Measurements from ENCODE around the gene CNTN5.

The CNTN5 gene

DNA sequence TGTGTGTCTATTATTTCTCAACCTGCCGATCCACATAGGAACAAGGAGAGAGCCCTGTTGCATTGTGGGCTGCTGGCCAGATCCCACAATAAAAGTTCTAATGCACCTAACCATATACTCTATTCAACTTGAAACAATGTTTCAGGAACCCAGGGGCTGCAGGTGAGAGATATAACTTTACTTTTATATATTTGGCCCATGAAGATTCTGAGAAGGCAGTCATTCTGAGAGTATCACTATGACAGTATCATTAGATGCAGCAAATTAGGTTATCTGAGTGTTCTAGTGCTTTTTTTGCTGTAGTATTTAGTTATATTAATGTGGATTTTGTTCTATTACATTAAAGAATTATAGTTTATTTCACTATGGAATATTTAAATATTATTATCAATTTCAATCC lies 1011.2 kb downstream of the CNTN5 start:
- DNase-seq (ENCODE audit: low read depth in 2 of 3, low spot score in 1 of 3) = no peak

DNA sequence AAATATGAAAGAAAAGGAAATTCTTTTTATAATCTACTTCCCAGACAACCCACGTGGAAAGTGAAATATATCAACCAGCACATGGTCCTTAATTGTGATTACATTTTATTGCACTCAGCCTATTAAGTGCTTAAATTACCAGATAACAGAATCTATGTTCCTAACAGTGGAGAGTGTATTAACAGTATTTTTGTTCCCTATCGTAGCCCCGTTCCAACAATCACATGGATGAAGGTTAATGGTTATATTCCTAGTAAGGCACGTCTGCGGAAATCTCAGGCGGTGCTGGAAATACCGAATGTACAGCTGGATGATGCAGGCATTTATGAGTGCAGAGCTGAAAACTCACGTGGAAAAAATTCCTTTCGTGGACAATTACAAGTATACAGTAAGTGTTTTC lies 1040.3 kb downstream of the CNTN5 start:
- DNase-seq (ENCODE audit: low read depth in 2 of 3, low spot score in 1 of 3) = no peak

DNA sequence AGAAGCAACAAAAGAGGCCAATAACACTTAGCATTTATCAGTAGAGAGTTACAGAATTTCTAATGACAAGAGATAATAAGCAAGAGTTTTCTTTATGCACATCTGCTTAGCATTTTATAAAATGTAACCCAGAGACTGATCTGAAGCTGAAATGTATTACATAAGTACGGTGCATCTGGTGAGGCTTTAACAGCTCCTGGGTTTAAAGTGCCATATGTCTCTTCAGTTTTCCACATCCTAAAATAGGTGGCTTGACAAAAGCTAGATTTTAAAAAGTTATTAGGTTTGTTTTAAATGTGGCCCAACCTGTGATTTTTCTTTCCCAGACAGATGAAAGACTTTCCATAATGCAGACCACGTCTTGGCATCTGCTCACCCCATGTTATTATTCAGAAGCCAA lies 1045.7 kb downstream of the CNTN5 start:
- DNase-seq (ENCODE audit: low read depth in 2 of 3, low spot score in 1 of 3) = no peak

DNA sequence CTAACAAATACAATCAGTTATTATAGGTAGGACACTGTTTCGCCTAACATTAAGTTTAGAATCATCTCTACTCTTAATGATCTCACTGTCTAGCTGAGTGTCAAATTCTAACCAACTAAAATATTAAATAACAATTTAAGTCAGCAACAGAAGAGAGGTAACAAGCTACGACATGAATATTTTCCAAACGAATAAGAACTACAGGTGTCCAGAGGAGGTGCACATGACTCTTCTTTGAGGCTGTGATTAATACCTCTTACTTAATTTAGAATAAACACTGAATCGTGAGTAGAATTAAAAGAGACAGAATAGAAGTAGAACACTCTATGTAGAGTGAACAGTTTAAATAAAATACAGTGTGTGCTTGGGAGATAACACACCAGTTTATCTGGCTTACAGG lies 1047.4 kb downstream of the CNTN5 start:
- no peak for DNase-seq (ENCODE audit: low read depth in 2 of 3, low spot score in 1 of 3)

DNA sequence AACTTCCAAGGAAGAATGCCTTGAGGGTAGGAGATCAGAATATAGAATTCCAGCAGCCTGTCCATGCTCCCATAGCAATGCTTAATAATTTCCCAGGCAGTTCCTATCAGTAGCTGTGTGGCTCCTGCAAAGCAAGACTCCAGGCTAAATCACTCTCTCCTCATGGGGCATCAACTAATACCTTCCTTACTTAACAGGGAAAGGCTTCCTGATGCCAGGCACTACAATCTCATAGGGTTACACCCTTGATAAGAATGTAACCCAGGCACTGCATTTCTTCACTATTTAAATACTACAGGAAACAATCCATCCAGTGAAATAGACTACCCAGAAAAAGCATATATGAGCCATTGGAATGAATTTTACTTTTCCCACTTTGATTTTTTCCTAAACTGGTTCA lies 1051.4 kb downstream of the CNTN5 start:
- no peak for DNase-seq (ENCODE audit: low read depth in 2 of 3, low spot score in 1 of 3)

DNA sequence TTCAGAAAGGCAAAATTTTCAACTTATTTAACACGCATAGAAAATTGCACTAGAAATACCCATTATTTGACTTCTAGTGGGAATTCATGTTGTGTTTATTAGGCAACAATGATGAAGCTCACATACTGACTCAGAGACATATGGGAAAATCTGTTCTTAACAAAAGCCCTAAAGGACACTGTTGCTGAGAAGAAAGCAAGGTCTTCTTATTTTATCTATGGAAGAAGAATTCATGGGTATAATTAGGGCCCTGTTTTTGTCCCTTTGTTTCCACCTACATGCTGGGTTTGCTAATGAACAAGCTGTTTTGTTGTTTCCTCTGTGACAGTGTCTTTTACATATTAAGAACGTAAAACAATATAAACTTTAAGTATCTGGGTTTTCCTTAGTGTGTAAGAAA lies 1059.6 kb downstream of the CNTN5 start:
- no peak for DNase-seq (ENCODE audit: low read depth in 2 of 3, low spot score in 1 of 3)

DNA sequence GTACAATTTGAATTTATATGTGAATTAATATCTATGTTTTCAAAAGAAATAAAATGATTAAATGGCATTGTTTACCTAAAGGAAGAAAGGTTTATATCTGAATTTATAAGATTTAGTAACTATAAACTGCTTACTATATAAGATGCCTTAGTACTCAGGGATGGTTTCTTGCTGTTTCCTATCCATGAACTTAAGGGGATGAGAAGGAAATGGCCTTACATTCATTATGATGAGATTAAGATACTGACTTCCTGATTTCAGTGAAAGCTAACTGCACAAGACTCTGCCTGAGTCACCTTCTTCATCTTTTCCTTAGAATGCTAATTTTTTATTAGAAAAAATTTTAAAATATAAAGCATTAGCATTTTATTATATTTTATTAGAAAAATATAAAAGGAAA lies 1060.1 kb downstream of the CNTN5 start:
- no peak for DNase-seq (ENCODE audit: low read depth in 2 of 3, low spot score in 1 of 3)

DNA sequence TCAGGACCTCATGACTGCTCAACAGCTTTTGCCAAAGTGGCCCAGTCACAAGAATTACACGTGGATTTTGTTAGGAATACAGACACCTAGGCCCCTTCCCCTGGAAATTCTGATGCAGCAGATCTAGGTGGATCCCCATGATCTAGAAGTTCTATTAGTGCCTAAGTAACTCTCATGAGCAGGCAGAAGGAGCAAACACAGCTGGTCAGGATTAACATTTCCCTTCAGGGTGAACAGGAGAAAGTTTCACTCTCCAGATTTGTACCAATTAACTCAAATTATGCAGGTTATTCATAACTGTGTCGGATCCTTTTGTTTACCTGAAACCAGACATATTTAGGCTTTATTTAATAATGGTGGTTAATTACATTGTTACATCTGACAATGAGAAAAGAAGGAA lies 1072.9 kb downstream of the CNTN5 start:
- no peak for DNase-seq (ENCODE audit: low read depth in 2 of 3, low spot score in 1 of 3)

DNA sequence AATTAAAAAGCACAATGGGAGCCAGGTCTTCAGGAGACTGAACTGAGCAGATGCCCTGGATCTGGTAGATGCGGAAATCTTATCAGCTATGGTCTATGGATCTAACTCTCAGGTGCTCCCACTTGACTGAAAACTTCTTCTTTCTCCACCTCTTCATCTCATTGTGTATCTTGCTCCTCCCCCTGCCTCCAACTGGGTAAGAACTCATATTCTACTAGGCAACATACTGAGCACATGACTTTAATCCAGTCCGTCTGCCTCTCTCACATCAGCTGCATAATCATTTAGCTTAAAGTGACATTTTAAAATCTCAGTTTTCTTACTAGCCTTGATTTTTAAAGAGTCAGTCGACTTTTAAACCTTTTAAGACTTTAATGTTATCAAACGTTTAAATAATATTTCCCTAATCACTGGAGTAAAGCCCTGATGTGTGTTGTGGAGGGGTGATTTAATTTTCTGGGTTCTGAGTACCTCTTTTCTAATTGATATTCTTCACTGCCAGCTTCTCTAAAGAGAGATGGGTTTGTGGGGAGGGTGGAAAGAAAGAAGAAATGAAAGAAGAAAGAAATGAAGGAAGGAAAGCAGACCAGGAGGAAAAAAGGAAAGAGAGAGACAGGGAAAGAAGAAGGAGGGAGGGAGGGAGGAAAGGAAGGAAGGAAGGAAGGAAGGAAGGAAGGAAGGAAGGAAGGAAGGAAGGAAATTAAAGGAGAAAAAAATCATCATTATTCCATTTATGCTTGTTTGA lies 1073.5 kb downstream of the CNTN5 start:
- DNase-seq (ENCODE audit: low read depth in 2 of 3, low spot score in 1 of 3) = no peak

DNA sequence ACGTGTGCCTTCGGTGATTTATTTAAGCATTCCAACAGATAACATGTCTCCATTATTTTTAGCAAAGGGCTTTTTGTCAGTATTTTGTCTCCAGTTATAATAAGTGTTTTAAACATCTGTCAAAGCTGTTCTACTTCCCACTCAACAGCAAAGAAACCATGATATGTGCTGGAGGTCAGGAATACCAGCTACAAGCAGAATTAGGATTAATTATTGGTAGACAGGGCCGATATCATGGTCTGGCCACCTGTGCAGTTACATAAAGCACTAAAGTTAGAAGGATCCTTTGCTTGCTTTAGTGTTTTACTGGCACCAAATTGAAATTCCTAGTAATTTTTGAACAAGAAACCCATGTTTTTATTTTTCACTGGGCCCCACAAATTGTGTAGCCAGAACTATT lies 1075.1 kb downstream of the CNTN5 start:
- no peak for DNase-seq (ENCODE audit: low read depth in 2 of 3, low spot score in 1 of 3)

DNA sequence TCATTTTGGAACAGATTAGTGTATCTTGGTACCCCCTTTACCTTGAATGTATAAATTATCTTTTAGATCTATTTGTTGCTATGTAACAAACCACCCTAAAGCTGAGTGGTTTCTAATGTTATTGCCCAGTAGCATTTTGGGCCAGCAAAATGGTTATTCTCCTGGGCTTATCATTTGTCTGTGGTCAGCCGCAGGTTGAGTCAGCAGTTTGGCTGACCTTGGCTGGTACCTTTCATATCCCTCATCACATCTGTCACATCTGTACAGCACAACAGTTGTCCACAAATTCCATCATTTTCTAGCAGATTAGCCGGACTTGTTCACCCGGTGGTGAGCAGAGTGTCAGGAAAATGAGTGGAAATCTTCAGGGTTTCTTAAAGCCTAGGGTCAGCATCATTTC lies 1077.8 kb downstream of the CNTN5 start:
- DNase-seq (ENCODE audit: low read depth in 2 of 3, low spot score in 1 of 3) = no peak

DNA sequence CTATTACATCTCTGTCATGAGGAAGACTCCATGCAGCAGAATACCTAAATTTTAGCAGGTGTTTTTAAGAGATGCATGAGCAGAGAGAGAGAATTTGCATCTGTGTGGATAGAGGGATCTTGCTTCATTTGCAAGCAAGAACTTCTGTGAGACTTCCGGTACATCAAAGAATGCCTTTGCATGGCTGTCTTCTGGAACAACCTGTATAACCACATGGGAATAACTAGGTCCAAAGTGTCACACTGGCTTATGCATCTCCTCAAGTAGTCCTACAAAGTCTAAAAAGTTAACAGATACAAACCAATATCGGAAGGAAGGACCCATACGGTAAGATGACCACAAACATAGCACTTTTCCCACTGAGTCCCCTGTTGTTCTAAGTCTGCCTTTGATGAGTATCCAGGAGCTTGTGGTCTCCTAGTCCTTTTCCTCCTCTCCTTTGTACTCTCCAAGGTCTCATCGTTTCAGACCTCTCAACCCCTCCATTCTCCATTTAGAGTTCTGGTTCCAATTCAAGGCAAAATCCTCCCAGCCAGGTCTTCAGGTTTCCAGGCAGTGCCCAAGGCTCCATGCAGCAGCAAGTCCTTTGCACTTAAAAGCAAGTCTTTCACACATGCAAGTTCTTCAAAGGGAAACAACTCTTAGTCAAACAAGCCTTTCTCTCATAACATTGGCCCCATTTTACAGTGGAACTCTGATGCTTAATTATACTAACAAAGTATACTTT lies 1084.7 kb downstream of the CNTN5 start:
- DNase-seq (ENCODE audit: low read depth in 2 of 3, low spot score in 1 of 3) = no peak

DNA sequence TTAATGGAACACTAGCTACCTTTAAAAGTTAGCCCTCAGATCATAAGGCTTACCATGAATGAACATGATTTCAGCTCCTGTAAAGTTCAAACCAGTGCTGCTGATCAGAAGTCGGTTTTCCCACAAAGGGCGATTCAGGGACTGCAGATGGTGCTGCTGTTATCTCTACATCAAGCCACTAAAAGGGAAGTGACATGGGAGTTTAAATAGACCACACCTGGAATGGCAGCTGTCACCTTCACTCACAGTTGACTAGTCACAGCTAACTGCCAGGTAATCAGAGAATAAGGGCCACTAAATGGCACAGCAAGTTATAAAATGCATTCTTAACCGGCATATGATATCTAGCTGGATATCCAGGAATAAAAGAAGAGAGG lies 1085.2 kb downstream of the CNTN5 start:
- no peak for DNase-seq (ENCODE audit: low read depth in 2 of 3, low spot score in 1 of 3)

DNA sequence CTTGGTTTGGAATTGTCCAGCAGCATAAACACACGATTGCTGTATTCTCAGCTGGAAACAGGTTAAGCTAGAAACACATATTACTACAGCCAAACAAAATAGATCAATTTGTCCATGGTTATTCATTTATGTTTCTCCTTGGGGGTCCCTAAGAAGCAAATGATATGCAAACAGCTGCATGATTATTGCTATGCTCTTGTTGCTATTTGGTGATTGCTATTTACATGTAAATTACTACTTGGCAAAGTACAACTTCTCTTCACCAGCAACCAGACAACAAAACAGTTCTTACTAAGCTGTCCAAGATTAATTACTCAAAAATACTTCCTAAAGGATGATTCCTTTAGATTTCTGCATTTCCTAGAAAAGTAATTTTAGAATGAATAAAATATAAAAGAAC lies 1098.4 kb downstream of the CNTN5 start:
- no peak for DNase-seq (ENCODE audit: low read depth in 2 of 3, low spot score in 1 of 3)

DNA sequence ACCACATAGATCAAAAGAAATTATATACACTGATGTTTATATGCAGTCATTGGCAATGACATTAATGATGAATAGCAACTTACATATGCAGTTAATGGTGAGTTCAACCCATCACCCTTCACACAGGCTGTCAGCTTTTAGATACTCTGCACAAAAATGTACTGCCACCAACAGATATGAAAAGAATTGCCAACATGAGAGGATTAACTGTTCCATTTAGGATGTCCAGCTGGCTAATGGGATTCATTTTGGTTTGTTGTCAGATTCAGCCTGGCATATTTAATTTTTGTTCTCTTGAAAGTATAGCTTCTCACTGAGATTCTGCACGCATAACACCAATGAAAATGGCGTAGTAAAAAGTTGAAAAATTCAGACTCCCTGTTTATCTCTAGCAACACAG lies 1112.4 kb downstream of the CNTN5 start:
- DNase-seq (ENCODE audit: low read depth in 2 of 3, low spot score in 1 of 3) = no peak

DNA sequence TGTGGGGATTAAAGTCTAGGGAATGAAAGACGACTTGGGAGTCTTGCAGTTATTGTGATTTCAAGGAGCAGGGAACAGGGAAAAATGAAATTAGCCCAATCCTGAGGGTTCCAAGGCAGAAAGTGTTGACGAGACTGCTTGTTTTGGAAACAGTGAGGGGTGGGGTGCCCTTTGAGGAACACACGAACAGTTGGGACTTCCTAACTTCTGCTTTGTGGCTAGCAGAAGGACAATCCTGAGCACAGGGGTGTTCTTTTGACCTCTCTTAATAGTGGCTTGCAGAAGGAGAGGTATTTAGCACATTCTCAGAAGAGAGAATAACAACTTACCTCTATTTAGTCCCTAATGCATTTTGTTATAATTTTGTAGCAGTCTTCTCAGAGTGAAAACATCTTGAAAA lies 1120.5 kb downstream of the CNTN5 start:
- no peak for DNase-seq (ENCODE audit: low read depth in 2 of 3, low spot score in 1 of 3)

DNA sequence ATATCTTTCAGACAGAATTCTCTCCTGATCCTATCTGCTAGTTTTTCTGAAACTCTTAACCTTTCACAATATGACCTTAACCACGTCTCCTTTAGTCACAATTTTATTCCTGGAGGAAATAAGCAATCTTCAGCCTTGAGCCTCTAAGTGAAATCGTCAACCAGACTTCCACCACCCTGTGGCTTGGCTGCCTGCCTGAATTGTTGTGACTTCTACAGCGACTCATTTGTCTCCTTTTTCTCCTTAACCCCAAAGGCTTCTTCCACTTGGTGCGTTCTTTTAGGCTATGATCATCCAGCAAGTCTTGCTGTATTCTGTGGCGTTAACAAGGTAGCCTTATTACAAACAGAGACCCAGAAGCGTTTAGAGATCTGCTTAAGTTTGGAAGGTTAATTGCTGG lies 1131.2 kb downstream of the CNTN5 start:
- no peak for DNase-seq (ENCODE audit: low read depth in 2 of 3, low spot score in 1 of 3)

DNA sequence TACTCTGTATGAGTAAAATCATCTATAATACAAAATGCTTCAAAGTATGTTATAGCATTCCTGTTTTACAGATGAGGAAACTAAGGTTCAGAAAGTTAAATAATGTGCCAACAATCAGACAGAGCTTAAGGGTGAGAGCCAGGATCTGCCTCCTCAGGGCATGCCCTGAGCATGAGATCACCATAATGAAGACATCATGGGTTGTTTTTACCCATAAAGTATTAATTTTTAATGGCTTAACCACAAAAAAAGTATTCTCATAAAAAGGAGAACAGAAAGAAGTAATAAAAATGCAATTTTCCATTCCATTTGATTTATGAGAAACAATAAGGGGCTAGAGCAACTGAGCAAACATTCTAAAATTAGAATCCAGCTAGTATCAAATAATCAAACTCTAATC lies 1132.0 kb downstream of the CNTN5 start:
- DNase-seq (ENCODE audit: low read depth in 2 of 3, low spot score in 1 of 3) = no peak

DNA sequence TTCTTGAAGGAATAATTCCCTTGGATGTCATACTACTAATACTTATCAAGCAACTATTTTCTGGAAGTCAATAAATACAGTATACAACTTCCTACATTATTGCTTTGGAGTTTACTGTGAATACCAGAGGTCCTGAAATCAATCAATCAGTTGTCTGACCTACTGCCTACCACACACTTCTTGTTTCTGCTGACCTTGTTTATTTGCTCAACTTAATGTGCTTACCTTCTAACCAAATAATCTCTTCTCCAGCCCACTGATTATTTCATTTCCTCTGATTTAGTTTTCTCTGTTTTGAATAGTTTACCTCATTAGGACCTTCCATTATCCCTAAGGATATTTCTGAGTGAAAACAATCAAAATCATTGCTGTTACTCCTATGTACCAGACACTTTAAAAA lies 1142.7 kb downstream of the CNTN5 start:
- DNase-seq (ENCODE audit: low read depth in 2 of 3, low spot score in 1 of 3) = no peak

DNA sequence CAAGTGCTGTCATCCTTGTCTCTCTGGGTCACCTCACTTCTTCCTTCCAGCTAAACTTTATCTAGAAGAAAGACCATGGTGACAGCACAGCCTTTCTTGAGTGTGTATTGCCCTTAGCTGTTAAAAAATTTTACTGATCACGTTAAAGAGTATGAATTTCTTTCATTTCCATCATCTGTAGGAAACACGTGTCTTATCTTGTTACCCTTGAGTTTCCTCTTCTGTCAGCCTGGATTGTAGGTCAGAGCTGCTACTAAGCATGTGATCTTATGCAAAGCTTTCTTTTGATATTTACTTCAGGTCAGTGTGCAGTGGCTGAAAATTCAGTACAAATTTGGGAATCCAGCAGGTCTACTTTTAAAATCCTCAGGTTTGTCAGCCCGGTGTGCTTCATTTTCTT lies 1154.1 kb downstream of the CNTN5 start:
- DNase-seq (ENCODE audit: low read depth in 2 of 3, low spot score in 1 of 3) = no peak

DNA sequence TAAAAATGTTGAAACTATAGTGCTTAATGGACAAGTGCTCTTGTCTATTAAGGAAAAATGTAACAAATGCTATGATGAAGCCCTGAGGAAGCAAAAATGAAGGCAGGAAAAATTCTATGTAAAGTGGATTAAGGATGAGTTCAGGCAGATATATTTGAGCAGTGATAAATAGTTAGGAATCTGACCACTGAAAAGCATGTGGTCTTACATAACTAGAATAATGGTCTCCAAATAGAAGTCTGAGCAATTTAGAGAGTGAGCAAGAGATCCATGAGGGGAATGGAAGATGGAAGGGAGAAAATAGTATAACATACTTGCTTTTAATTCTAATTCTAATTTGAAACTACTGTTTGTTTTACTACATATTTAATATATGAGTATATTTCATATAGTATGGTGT lies 1155.7 kb downstream of the CNTN5 start:
- DNase-seq (ENCODE audit: low read depth in 2 of 3, low spot score in 1 of 3) = no peak

DNA sequence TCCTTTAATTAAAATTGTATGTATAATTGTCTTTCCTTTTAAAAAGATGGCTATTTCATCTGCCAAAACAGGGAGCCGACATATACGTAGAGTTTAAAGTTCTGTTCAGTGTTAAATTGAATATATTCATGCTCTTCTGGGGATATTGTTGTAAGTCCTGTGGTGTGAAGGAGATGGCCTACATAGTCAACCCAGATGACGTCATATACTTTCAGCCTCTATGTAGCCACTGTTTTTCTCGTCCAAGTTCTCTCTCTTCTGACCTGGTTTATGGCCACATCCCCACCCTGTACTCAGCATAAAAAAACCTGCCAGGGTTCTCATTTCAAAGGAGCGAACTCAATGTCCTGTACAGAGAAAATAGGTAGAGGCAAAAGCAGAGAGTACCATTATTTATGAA lies 1156.9 kb downstream of the CNTN5 start:
- DNase-seq (ENCODE audit: low read depth in 2 of 3, low spot score in 1 of 3) = no peak

DNA sequence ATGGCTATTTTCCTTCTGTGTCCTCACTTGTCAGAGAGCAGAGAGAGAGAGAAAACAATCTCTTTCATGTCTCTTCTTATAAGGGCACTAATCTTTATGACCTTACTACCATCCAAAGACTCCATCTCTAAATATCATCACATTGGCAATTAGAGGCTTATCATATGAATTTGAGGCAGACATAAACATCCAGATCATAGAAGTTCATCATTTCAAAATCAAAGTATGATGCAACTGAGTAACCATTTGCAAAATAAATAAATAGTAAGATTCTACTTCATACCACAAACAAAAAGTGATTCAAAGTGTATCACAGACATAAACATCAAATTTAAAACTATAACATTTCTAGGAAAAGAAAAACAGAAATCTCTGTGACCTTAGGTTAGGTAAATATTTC lies 1161.6 kb downstream of the CNTN5 start:
- DNase-seq (ENCODE audit: low read depth in 2 of 3, low spot score in 1 of 3) = no peak

All from stimulated activated CD4-positive, alpha-beta T cell treated with anti-CD3 and anti-CD28 coated beads, Interleukin-12 subunit alpha, Interleukin-12 subunit beta, amount 100 ng/mL, for 48 hours (primary cell).